ENCODE data around the gene MIEF2. TPM values are rescaled to one million over a fixed set of nuclear protein-coding genes. Genes with fewer than 3 reads are reported as not detected.
A peak's percentile ranks its signal among the peaks of the same experiment; 100 is the strongest.
"Not testable (repeated sequence)": the region's sequence is repeated elsewhere in the genome, so short reads cannot be mapped to it uniquely, and the experiment has no call there.

MIEF2 gene, protein sequence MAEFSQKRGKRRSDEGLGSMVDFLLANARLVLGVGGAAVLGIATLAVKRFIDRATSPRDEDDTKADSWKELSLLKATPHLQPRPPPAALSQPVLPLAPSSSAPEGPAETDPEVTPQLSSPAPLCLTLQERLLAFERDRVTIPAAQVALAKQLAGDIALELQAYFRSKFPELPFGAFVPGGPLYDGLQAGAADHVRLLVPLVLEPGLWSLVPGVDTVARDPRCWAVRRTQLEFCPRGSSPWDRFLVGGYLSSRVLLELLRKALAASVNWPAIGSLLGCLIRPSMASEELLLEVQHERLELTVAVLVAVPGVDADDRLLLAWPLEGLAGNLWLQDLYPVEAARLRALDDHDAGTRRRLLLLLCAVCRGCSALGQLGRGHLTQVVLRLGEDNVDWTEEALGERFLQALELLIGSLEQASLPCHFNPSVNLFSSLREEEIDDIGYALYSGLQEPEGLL
- total RNA-seq (10 to 100 TPM in 2 of 6 donors, 1 to 10 TPM in 4; 7.1 to 11.1 (median 9.2) TPM), polyA plus RNA-seq (1 to 10 TPM; 5.8 to 9.3 TPM)

DNA sequence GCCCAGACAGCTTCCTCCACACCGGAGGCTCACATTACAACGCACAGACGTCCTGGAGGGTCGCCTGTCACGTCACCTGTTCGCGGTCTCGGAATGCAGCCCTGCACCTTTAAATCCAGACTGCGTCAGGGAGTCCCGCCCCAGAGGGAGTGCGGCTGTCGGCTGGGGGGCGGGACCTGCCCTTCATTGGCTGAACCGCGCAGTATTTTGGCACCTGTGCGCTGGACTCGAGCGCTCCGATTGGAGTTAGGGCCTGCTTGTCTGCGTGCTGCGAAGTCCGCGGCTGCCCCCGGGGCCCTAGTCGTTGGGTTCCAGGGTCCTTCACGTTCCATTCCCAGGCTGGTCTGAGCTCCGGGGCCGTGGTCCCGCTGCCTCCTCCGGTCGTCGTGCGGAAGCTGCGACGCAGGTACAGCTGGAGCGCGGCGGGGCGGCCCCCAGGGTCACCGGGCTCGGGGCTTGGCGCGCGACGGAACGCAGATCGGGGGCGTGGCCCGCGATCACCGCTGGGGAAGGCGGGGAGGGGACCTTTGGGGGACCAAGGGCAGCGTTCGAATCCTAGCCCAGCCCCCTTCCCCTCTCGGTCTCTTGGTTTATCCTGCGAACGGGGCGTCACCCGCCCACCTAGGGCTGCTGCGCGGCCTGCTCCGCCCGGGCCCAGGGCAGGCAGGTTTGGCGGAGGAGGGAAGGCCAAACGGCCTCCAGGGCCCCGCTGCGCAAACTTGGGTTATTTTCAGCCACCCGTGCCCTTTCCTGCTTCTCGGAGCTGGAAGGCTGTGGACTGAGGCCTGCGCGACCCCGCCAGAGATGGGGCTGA lies at the start of gene MIEF2:
Gene MIEF2, plus strand, starts transcription at position 331 of the 814 bp plus-strand sequence. CDS start 2,059 bp downstream, outside the sequence.
- H3K4me3 ChIP-seq, result peak within 1 kb of the TSS; percentile 71 to 91 (median 81)
- DNase-seq (peak; percentile 92 to 98 (median 96)), FAIRE-seq (peak; percentile 23), ATAC-seq (peak; percentile 76 to 89 (median 84))
- no peaks in the 10 kb centered on the region for H3K9me3 ChIP-seq
- peak within 1 kb of the TSS; percentile 90 to 96 (median 92) for H3K27ac ChIP-seq
- H3K36me3 ChIP-seq, result peaks cover 0 to 25% (median 12%) of the 10 kb centered on the region in 3 donors
- H3K4me1 ChIP-seq, result peaks cover 22 to 45% (median 36%) of the 10 kb centered on the region in 3 donors
- intact Hi-C loops (cut with DNase I), result no loop called here
- WGBS, 2 donors, result 0 to 1% methylated on average over 62 to 72 of the region's 72 CpGs
- H3K27me3 ChIP-seq, result no peaks in the 10 kb centered on the region
- TF ChIP-seq, protein P1, sequence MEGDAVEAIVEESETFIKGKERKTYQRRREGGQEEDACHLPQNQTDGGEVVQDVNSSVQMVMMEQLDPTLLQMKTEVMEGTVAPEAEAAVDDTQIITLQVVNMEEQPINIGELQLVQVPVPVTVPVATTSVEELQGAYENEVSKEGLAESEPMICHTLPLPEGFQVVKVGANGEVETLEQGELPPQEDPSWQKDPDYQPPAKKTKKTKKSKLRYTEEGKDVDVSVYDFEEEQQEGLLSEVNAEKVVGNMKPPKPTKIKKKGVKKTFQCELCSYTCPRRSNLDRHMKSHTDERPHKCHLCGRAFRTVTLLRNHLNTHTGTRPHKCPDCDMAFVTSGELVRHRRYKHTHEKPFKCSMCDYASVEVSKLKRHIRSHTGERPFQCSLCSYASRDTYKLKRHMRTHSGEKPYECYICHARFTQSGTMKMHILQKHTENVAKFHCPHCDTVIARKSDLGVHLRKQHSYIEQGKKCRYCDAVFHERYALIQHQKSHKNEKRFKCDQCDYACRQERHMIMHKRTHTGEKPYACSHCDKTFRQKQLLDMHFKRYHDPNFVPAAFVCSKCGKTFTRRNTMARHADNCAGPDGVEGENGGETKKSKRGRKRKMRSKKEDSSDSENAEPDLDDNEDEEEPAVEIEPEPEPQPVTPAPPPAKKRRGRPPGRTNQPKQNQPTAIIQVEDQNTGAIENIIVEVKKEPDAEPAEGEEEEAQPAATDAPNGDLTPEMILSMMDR (IDR thresholded peaks at IDR 0.05), result no peak

DNA sequence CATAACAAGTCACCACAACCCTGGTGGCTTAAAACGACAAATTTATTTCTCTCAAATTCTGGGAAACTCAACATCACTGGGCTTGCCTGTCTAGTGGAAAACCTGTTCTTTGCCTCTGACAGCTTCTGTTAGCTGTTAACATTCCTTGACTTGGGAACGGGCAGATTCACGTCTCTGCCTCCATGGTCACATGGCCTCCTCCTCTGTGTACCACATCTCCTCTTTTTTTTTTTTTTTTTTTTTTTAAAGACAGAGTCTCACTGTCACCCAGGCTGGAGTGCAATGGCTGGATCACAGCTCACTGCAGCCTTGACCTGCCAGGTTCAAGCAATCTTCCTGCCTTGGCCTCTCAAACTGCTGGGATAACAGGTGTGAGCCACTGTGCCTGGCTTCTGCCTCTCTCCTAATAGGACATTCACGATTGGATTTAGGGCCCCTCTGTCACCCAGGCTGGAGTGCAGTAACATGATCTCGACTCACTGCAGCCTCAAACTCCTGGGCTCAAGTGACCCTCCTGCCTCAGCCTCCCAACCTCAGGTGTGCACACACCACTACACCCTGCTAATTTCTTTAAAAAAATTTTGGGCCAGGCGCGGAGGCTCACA lies 46.7 kb upstream of the MIEF2 start:
- H3K36me3 ChIP-seq, result peaks cover 0 to 10% (median 8%) of the 10 kb centered on the region in 3 donors
- no peak overlapping the region for H3K27ac ChIP-seq
- FAIRE-seq (no peak), DNase-seq (no peak), ATAC-seq (no peak)
- TF ChIP-seq, protein P1 (IDR thresholded peaks at IDR 0.05), result no peak
- WGBS, 2 donors, result 63 to 74% methylated on average over 7 of the region's 7 CpGs
- intact Hi-C loops (cut with DNase I), result no loop called here
- no peaks in the 10 kb centered on the region for H3K9me3 ChIP-seq
- H3K27me3 ChIP-seq, result no peaks in the 10 kb centered on the region
- no peaks in the 10 kb centered on the region for H3K4me1 ChIP-seq
- no peak overlapping the region for H3K4me3 ChIP-seq

DNA sequence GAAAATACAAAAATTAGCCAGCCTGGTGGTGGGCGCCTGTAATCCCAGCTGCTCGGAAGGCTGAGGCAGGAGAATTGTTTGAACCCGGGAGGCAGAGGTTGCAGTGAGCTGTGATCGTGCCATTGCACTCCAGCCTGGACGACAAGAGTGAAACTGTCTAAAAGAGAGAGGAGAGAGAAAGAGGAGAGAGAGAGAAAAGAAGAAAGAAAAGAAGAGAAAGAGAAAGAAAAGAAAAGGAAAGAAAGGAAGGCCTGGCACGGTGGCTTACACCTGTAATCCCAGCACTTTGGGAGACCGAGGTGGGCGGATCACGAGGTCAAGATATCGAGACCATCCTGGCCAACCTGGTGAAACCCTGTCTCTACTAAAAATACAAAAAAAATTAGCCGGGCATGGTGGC lies 43.6 kb upstream of the MIEF2 start:
- DNase-seq; intact Hi-C loops (cut with DNase I); H3K9me3 ChIP-seq; H3K27ac ChIP-seq; H3K36me3 ChIP-seq; H3K4me1 ChIP-seq; H3K4me3 ChIP-seq; H3K27me3 ChIP-seq; ATAC-seq; FAIRE-seq: not testable (repeated sequence)
- 72 to 80% methylated on average over 11 of the region's 11 CpGs for WGBS, 2 donors

DNA sequence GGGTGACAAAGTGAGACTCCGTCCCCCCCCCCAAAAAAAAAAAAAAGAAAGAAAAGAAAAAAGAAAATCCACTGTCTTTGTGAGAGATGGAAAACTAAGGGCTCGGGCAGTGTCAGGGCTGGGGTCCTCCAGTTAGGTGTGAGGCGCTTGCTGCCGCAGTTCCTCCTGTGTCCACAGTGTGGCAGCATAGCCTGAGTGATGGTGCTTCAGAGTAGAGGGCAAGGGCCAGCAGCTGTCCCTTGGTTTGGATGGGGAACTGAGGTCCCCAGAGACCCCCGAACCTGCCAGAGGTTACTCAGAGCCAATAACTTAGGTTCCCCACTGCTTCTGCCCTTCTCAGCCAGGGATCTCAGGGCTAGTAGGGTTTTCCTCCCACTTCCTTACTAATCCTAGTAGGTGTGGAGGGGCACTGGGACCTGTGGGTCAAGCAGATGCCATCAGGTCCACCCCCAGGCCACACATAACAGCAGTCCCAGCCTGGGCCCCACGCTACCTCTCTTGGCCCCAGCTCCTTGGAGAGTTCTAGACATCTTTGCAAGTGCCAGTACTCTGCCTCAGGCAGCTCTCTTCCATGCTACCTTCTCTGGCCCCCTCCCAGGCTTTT lies 42.9 kb upstream of the MIEF2 start:
- Histone ChIP-seq H3K27ac (no peak overlapping the region), H3K4me3 (no peak overlapping the region), H3K4me1 (no peaks in the 10 kb centered on the region), H3K36me3 (no peaks in the 10 kb centered on the region), H3K9me3 (no peaks in the 10 kb centered on the region), H3K27me3 (no peaks in the 10 kb centered on the region)
- ATAC-seq, result peak; percentile 93 to 99 (median 95)
- DNase-seq, result peak in 5 of 6 donors; percentile 55 to 90 (median 81)
- TF ChIP-seq, protein P1 (IDR thresholded peaks at IDR 0.05), result peak; percentile 76 to 98 (median 86)
- intact Hi-C loops (cut with DNase I), result no loop called here
- no peak for FAIRE-seq
- 12% methylated on average over 6 of the region's 6 CpGs for WGBS, 2 donors
